ENCODE measurements around the gene NUPR1.
"Not testable (repeated sequence)": the region's sequence is repeated elsewhere in the genome, so short reads cannot be mapped to it uniquely, and the experiment has no call there.

NUPR1 gene

GRCh38 chr16:28486266-28486665 lies 52.5 kb downstream of the NUPR1 start:
- no peak overlapping the region for H2AK5ac ChIP-seq (ENCODE audit: low read length)
- no peaks in the 10 kb centered on the region for H3K27me3 ChIP-seq (ENCODE audit: insufficient read depth, low read length)
- H3K4ac ChIP-seq (ENCODE audit: low read depth, low read length), result no peak overlapping the region
- WGBS (ENCODE audit: extremely low coverage, insufficient coverage, insufficient read length), result no CpG with 5 or more reads among the region's 5 CpGs
- H4K12ac ChIP-seq (ENCODE audit: low read depth, low read length), result no peak overlapping the region
- no peak overlapping the region for H2BK12ac ChIP-seq (ENCODE audit: low read length)
- H3K79me1 ChIP-seq (ENCODE audit: low read length), result peaks cover under 1% of the 10 kb centered on the region
- no peak for DNase-seq
- H4K8ac ChIP-seq (ENCODE audit: low read depth, low read length), result no peak overlapping the region
- no peaks in the 10 kb centered on the region for H3K4me1 ChIP-seq (ENCODE audit: control insufficient read depth in 1 of 2, insufficient read depth in 2 of 2, low read length in 2 of 2)
- no peak overlapping the region for H4K91ac ChIP-seq (ENCODE audit: low read depth, low read length)
- H3K4me3 ChIP-seq (ENCODE audit: low read depth, low read length), result no peak overlapping the region
- no peak overlapping the region for H3K18ac ChIP-seq (ENCODE audit: low read length)
- no peak overlapping the region for H3K14ac ChIP-seq (ENCODE audit: low read length)
- H3K36me3 ChIP-seq (ENCODE audit: control insufficient read depth in 1 of 2, insufficient read depth in 2 of 2, low read length in 2 of 2), result peaks cover 17 to 18% of the 10 kb centered on the region in 2 experiments
- H3K9me3 ChIP-seq (ENCODE audit: insufficient read depth, low read depth, low read length), result no peaks in the 10 kb centered on the region
- no peak overlapping the region for H2AFZ ChIP-seq (ENCODE audit: insufficient read depth, low read length, poor library complexity)
- H3K27ac ChIP-seq (ENCODE audit: low read depth, low read length), result no peak overlapping the region
- no peak overlapping the region for H3K9ac ChIP-seq (ENCODE audit: low read length)
- no peaks in the 10 kb centered on the region for H3K79me2 ChIP-seq (ENCODE audit: control insufficient read depth, insufficient read depth, low read length, poor library complexity)
- H2BK120ac ChIP-seq (ENCODE audit: insufficient read depth, low read length, poor library complexity), result no peak overlapping the region
- no peak overlapping the region for H3K4me2 ChIP-seq (ENCODE audit: low read length)
- H2BK5ac ChIP-seq (ENCODE audit: low read depth, low read length, poor library complexity), result no peak overlapping the region
- no peak overlapping the region for H3K23ac ChIP-seq (ENCODE audit: low read length)

GRCh38 chr16:28483361-28483760 lies 55.4 kb downstream of the NUPR1 start:
- not testable (repeated sequence) for H3K23ac ChIP-seq (ENCODE audit: low read length); H3K79me2 ChIP-seq (ENCODE audit: control insufficient read depth, insufficient read depth, low read length, poor library complexity); H3K9me3 ChIP-seq (ENCODE audit: insufficient read depth, low read depth, low read length); H2AK5ac ChIP-seq (ENCODE audit: low read length); H3K4ac ChIP-seq (ENCODE audit: low read depth, low read length); H3K4me3 ChIP-seq (ENCODE audit: low read depth, low read length); H3K4me1 ChIP-seq (ENCODE audit: control insufficient read depth in 1 of 2, insufficient read depth in 2 of 2, low read length in 2 of 2); H3K4me2 ChIP-seq (ENCODE audit: low read length); H2AFZ ChIP-seq (ENCODE audit: insufficient read depth, low read length, poor library complexity); H3K79me1 ChIP-seq (ENCODE audit: low read length); H4K91ac ChIP-seq (ENCODE audit: low read depth, low read length); H2BK5ac ChIP-seq (ENCODE audit: low read depth, low read length, poor library complexity); H3K27ac ChIP-seq (ENCODE audit: low read depth, low read length); H2BK120ac ChIP-seq (ENCODE audit: insufficient read depth, low read length, poor library complexity); H3K18ac ChIP-seq (ENCODE audit: low read length); H4K8ac ChIP-seq (ENCODE audit: low read depth, low read length); H3K14ac ChIP-seq (ENCODE audit: low read length); H2BK12ac ChIP-seq (ENCODE audit: low read length); DNase-seq; H4K12ac ChIP-seq (ENCODE audit: low read depth, low read length); H3K9ac ChIP-seq (ENCODE audit: low read length); H3K27me3 ChIP-seq (ENCODE audit: insufficient read depth, low read length)
- no CpG with 5 or more reads among the region's 5 CpGs for WGBS (ENCODE audit: extremely low coverage, insufficient coverage, insufficient read length)
- peaks cover 20 to 24% of the 10 kb centered on the region in 2 experiments for H3K36me3 ChIP-seq (ENCODE audit: control insufficient read depth in 1 of 2, insufficient read depth in 2 of 2, low read length in 2 of 2)

Measured in trophoblast cell (in vitro differentiated cells and primary cell).